Right lobe of liver (tissue), 6 donors: Measurements from ENCODE around the gene MOB3A. TPM values are rescaled to one million over a fixed set of nuclear protein-coding genes. Genes with fewer than 3 reads are reported as not detected.

Experiments
- ATAC-seq, 4 donors: fragments of 200-7000 bp; cut with Tn5 transposase; one replicate each; pipeline ENCODE4 v1.9.1; 2020; ENCODE audit warnings: mild to moderate bottlenecking in 4 of 4, moderate library complexity in 4 of 4
- DNase-seq, 3 donors: peaks; one replicate each; pipeline ENCODE4 v3.0.0-alpha.2; 2020
- H3K27ac ChIP-seq, 3 donors: fragments of 200-600 bp; one replicate each; pipeline ENCODE4 v1.8.0; 2022
- H3K27me3 ChIP-seq, 2 donors: fragments of 200-600 bp; one replicate each; pipeline ENCODE4 v1.8.0; 2022
- H3K36me3 ChIP-seq, 4 donors: fragments of 200-600 bp; sonication (generic) in 1 of 4; one replicate each; pipeline versions ENCODE4 v1.5.1 to v1.8.0; 2017 to 2022; ENCODE audit warnings: control low read depth in 1 of 4
- H3K4me1 ChIP-seq, 4 donors: fragments of 200-600 bp; sonication (generic) in 1 of 4; one replicate each; pipeline versions ENCODE4 v1.5.1 to v1.8.0; 2017 to 2022; ENCODE audit warnings: control low read depth in 1 of 4
- H3K4me3 ChIP-seq, 3 donors: fragments of 200-600 bp; one replicate each; pipeline ENCODE4 v1.8.0; 2022
- H3K9me3 ChIP-seq, 4 donors: fragments of 200-600 bp; sonication (generic) in 1 of 4; one replicate each; pipeline versions ENCODE4 v1.5.1 to v1.8.0; 2017 to 2022; ENCODE audit warnings: control low read depth in 1 of 4
- POLR2A ChIP-seq: fragments of 450-650 bp; IDR thresholded peaks from one replicate; pipeline ENCODE4 v1.6.1; 2017; ENCODE audit warnings: antibody characterized with exemption, mild to moderate bottlenecking
- WGBS: methylation state at CpG from one replicate; pipeline ENCODE4 v1.1.6; 2018; ENCODE audit warnings: low coverage, low lambda C conversion rate; ENCODE audit not compliant: insufficient coverage; ENCODE audit errors: missing lambda C conversion rate; 5-methylcytosine and 5-hydroxymethylcytosine counted together
- intact Hi-C, 2 donors: fragments of 100-400 bp; cut with DNase I; formaldehyde crosslinking; loops; one replicate each; pipeline versions ENCODE4 v1.11.2 to v1.14.1; 2022
- total RNA-seq, 6 experiments: library from RNA; depleted of rRNA in 2 of 6; stranded (reverse); fragments of >200 nt in 2 of 6; fragmentation: NEBNext Ultra II Directional in 3 of 6; extraction: Animal tissue kit (Norgen Biotek cat#: 25700) in 3 of 6; gene quantifications; one replicate each; pipeline versions ENCODE4 v1.1.0 to v1.2.4, GENCODE V29; 2016 to 2023
- TF ChIP-seq, protein P1 (sequence below), 4 donors: fragments of 200-600 bp in 3 of 4; fragments of 450-650 bp in 1 of 4; IDR thresholded peaks; one replicate each; pipeline versions ENCODE4 v1.5.1 to v1.8.0; 2016 to 2022; ENCODE audit warnings: antibody characterized with exemption in 4 of 4, mild to moderate bottlenecking in 2 of 4
- donor health status: DM: no; HTN: yes; CAD: no.
- donor health status: DM: no; HTN: no; CAD: no.
- donor health status: DM: no; HTN: no; CAD: no.
- donor health status: DM: no; HTN: yes; CAD: no.
- donor health status: DM: no; HTN: yes; CAD: no.

Gene MOB3A
- total RNA-seq, 6 experiments from 2014 or later: 8.3 to 13.8 (median 10.8) TPM

DNA sequence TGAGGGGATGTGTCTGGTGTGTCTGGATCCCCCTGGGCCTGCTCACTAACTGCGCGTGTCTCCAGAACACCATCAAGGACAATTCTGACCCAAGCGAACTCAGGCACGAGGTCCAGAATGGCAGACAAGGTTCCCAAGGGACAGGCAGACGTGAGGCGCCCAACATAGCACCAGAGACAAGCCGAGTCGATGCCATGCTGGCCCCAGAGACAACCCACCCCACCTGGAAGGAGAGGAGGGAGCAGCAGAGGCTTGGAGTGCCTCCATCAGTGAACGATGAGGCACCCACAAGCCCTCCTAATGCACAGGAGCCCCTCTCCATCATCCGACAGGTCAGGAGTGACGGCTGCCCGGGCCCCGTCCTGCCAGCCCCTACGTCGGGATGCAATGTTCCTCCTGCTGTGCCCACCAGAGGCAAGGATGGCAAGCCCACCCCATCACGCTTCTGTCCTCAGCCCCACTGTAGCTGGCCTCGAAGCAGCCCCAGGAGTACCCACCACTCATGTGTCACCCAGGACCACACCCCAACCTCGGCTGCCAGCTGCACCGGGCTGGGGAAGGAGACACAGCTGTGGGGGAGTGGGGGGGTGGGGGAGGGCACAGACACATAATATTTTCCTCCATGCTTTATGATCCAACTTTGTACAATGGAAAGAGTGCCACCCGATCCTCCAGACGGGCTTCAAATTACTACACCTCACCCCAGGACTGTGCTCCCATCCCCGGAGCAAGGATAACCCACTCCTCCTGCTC, 43.4 kb upstream of the MOB3A start:
- TF ChIP-seq, protein P1, sequence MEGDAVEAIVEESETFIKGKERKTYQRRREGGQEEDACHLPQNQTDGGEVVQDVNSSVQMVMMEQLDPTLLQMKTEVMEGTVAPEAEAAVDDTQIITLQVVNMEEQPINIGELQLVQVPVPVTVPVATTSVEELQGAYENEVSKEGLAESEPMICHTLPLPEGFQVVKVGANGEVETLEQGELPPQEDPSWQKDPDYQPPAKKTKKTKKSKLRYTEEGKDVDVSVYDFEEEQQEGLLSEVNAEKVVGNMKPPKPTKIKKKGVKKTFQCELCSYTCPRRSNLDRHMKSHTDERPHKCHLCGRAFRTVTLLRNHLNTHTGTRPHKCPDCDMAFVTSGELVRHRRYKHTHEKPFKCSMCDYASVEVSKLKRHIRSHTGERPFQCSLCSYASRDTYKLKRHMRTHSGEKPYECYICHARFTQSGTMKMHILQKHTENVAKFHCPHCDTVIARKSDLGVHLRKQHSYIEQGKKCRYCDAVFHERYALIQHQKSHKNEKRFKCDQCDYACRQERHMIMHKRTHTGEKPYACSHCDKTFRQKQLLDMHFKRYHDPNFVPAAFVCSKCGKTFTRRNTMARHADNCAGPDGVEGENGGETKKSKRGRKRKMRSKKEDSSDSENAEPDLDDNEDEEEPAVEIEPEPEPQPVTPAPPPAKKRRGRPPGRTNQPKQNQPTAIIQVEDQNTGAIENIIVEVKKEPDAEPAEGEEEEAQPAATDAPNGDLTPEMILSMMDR (IDR thresholded peaks at IDR 0.05): no peak
- TF ChIP-seq POLR2A: no peak
- 92% methylated on average over 15 of the region's 22 CpGs for WGBS

DNA sequence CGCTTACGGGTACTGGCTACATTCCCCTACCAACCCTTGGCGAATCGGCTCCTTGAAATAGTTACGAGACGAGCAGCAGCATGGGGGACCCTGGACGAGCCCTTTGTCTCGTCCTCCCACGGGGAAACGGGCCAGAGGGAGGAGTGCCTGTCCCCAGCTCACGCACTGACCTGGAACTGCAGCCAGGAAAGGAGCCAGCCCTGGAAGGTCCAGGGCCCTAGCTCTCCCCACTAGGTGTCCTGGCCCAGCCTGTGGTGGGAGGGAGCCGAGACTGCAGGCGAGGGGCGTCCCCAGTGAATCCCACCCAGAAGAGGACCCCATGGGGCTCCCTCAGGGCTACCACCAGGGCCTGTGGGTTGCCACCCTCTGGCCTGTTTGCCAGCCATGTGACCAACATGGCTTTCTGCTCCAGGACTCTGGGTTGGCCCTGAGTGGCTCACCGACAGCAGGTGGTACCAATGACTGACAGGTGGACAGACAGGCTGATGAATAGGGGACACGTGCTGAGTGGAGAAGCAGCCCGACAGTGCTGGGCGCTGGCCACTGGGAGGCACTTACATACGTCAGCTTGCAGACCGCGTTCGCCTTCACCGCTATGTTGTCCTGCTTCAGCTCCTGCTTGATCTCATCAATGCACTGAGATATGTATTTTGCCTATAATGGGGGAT, 42.1 kb upstream of the MOB3A start:
- peaks cover 0 to 20% (median 9%) of the 10 kb centered on the region in 4 donors for H3K4me1 ChIP-seq

More for the DNA sequence above, 43.4 kb upstream of the MOB3A start:
- Histone ChIP-seq H3K27me3 (no peaks in the 10 kb centered on the region), H3K27ac (no peak overlapping the region), H3K4me1 (peaks cover 0 to 18% (median 4%) of the 10 kb centered on the region in 4 donors), H3K36me3 (peaks cover 0 to 22% (median 4%) of the 10 kb centered on the region in 4 donors), H3K9me3 (no peaks in the 10 kb centered on the region), H3K4me3 (no peak overlapping the region)
- no peak for DNase-seq
- intact Hi-C loops: no loop called here
- ATAC-seq: no peak

DNA sequence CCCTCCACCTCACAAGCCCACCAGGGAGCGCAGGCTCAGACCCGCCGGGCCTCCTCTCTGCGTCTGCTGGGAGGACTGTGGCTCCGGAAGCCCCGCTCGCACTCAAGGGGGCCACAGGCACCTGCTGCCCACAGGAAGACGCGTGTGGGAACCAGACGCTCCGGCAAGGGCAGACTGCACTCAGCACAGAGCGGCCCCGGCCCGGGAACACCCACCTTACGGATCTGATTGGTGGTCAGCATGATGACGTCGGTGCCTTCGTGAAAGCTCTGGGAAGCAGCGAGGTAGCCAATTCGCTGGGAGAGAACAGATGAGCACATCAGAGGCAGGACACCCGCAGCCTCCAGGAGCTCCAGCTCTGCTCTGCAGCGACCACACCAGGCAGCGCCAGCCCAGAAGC, 40.7 kb upstream of the MOB3A start:
- Histone ChIP-seq H3K9me3 (no peaks in the 10 kb centered on the region), H3K4me1 (peaks cover 0 to 27% (median 8%) of the 10 kb centered on the region in 4 donors), H3K27ac (no peak overlapping the region), H3K36me3 (peaks cover 0 to 32% (median 7%) of the 10 kb centered on the region in 4 donors), H3K27me3 (no peaks in the 10 kb centered on the region), H3K4me3 (no peak overlapping the region)
- 100% methylated on average over 3 of the region's 23 CpGs for WGBS
- no peak for DNase-seq
- intact Hi-C loops: no loop called here
- no peak for ATAC-seq
- TF ChIP-seq, protein P1 (IDR thresholded peaks at IDR 0.05): no peak
- no peak for TF ChIP-seq POLR2A

More for the DNA sequence above, 42.1 kb upstream of the MOB3A start:
- DNase-seq (no peak), ATAC-seq (no peak)
- intact Hi-C loops: no loop called here
- no peaks in the 10 kb centered on the region for H3K27me3 ChIP-seq
- H3K36me3 ChIP-seq: peaks cover 0 to 22% (median 4%) of the 10 kb centered on the region in 4 donors
- TF ChIP-seq, protein P1 (IDR thresholded peaks at IDR 0.05): no peak
- no peak for TF ChIP-seq POLR2A
- H3K4me3 ChIP-seq: no peak overlapping the region
- no peak overlapping the region for H3K27ac ChIP-seq
- WGBS: 86% methylated on average over 15 of the region's 23 CpGs
- H3K9me3 ChIP-seq: no peaks in the 10 kb centered on the region

GRCh38 chr19:2135474-2136402, 39.6 kb upstream of the MOB3A start:
- TF ChIP-seq POLR2A: no peak
- TF ChIP-seq, protein P1 (IDR thresholded peaks at IDR 0.05): no peak
- peaks cover 0 to 27% (median 8%) of the 10 kb centered on the region in 4 donors for H3K4me1 ChIP-seq
- intact Hi-C loops: no loop called here
- no peaks in the 10 kb centered on the region for H3K27me3 ChIP-seq
- H3K9me3 ChIP-seq: no peaks in the 10 kb centered on the region
- H3K27ac ChIP-seq: peak overlapping the region; percentile 54 to 84 (median 74)
- peak in 2 of 3 donors; percentile 73 to 76 for DNase-seq
- no peak overlapping the region for H3K4me3 ChIP-seq
- peak; percentile 82 to 88 (median 86) for ATAC-seq
- peaks cover 0 to 37% (median 8%) of the 10 kb centered on the region in 4 donors for H3K36me3 ChIP-seq
- WGBS: 67% methylated on average over 19 of the region's 50 CpGs
